ENCODE data around the gene CAMTA1.

CAMTA1 gene

GRCh38 chr1:7094509-7094908, 309.3 kb downstream of the CAMTA1 start:
- DNase-seq, result no peak

GRCh38 chr1:7095343-7095964, 310.2 kb downstream of the CAMTA1 start:
- no peak for DNase-seq

- DNase-seq, result no peak
Observed at GRCh38 chr1:7097938-7098592, 312.8 kb downstream of the CAMTA1 start.

GRCh38 chr1:7098641-7099040, 313.4 kb downstream of the CAMTA1 start:
- no peak for DNase-seq

GRCh38 chr1:7100479-7100878, 315.2 kb downstream of the CAMTA1 start:
- DNase-seq, result no peak

- DNase-seq, result no peak
Observed at GRCh38 chr1:7101187-7101586, 315.9 kb downstream of the CAMTA1 start.

- no peak for DNase-seq
Observed at GRCh38 chr1:7103361-7103782, 318.1 kb downstream of the CAMTA1 start.

GRCh38 chr1:7103874-7104273, 318.6 kb downstream of the CAMTA1 start:
- no peak for DNase-seq

GRCh38 chr1:7104339-7104738, 319.1 kb downstream of the CAMTA1 start:
- DNase-seq, result no peak

- DNase-seq, result no peak
Observed at GRCh38 chr1:7105269-7105668, 320.0 kb downstream of the CAMTA1 start.

GRCh38 chr1:7106442-7107108, 321.3 kb downstream of the CAMTA1 start:
- DNase-seq, result no peak

- no peak for DNase-seq
Observed at GRCh38 chr1:7107109-7107830, 322.0 kb downstream of the CAMTA1 start.

GRCh38 chr1:7108251-7108650, 323.0 kb downstream of the CAMTA1 start:
- DNase-seq, result no peak

GRCh38 chr1:7109901-7110300, 324.6 kb downstream of the CAMTA1 start:
- DNase-seq, result no peak

- peak; percentile 1 for DNase-seq
Observed at GRCh38 chr1:7110321-7110720, 325.1 kb downstream of the CAMTA1 start.

GRCh38 chr1:7111853-7112252, 326.6 kb downstream of the CAMTA1 start:
- DNase-seq, result no peak

GRCh38 chr1:7113136-7113535, 327.9 kb downstream of the CAMTA1 start:
- no peak for DNase-seq

GRCh38 chr1:7113822-7114221, 328.6 kb downstream of the CAMTA1 start:
- no peak for DNase-seq

GRCh38 chr1:7116001-7116400, 330.7 kb downstream of the CAMTA1 start:
- DNase-seq, result no peak

GRCh38 chr1:7117399-7118281, 332.4 kb downstream of the CAMTA1 start:
- DNase-seq, result peak; percentile 13

- DNase-seq, result no peak
Observed at GRCh38 chr1:7119156-7119555, 333.9 kb downstream of the CAMTA1 start.

GRCh38 chr1:7120863-7121621, 335.8 kb downstream of the CAMTA1 start:
- DNase-seq, result no peak

Measured in NCI-H526 treated with DMSO at 0.1 percent for 48 hours (cell line).